SK-N-SH (cell line): Measurements from ENCODE around the gene PPIH.

ENCODE experiments used
- FOXJ3 ChIP-seq: sonication (generic); formaldehyde crosslinking; IDR thresholded peaks from 2 replicates; pipeline ENCODE4 v1.5.1; 2020; ENCODE audit warnings: mild to moderate bottlenecking, missing genetic modification reagents
- MAX ChIP-seq: IDR thresholded peaks from 2 replicates; pipeline ENCODE4 v1.4.0; 2012; ENCODE audit warnings: low read depth

GRCh38 chr1:42660907-42661500, 2.8 kb downstream of the PPIH start:
- TF ChIP-seq MAX (no peak), FOXJ3 (CRISPR knock-in tag) (no peak)
